Middle frontal gyrus (tissue), 1 donor: ENCODE data around the gene ETNK2.

Source experiments
- DNase-seq: peaks from one replicate; pipeline ENCODE4 v3.0.0-alpha.2; 2015; ENCODE audit warnings: low spot score; ENCODE audit errors: extremely low spot score

The ETNK2 gene

GRCh38 chr1:204149107-204149506, 2.7 kb downstream of the ETNK2 start:
- no peak for DNase-seq

- DNase-seq: no peak
Observed at GRCh38 chr1:204147406-204148383, 4.1 kb downstream of the ETNK2 start.

GRCh38 chr1:204146965-204147364, 4.9 kb downstream of the ETNK2 start:
- DNase-seq: no peak

- no peak for DNase-seq
Observed at GRCh38 chr1:204146309-204146708, 5.5 kb downstream of the ETNK2 start.

GRCh38 chr1:204145033-204145504, 6.8 kb downstream of the ETNK2 start:
- no peak for DNase-seq

GRCh38 chr1:204143276-204144041, 8.4 kb downstream of the ETNK2 start:
- DNase-seq: no peak

- no peak for DNase-seq
Observed at GRCh38 chr1:204142032-204142974, 9.5 kb downstream of the ETNK2 start.

- DNase-seq: no peak
Observed at GRCh38 chr1:204141131-204141530, 10.7 kb downstream of the ETNK2 start.

GRCh38 chr1:204139952-204140351, 11.9 kb downstream of the ETNK2 start:
- DNase-seq: no peak

- DNase-seq: no peak
Observed at GRCh38 chr1:204139088-204139487, 12.8 kb downstream of the ETNK2 start.

GRCh38 chr1:204136814-204137213, 15.0 kb downstream of the ETNK2 start:
- no peak for DNase-seq

GRCh38 chr1:204134103-204134502, 17.7 kb downstream of the ETNK2 start:
- no peak for DNase-seq

- no peak for DNase-seq
Observed at GRCh38 chr1:204132718-204133117, 19.1 kb downstream of the ETNK2 start.

GRCh38 chr1:204131978-204132377, 19.9 kb downstream of the ETNK2 start:
- no peak for DNase-seq

GRCh38 chr1:204130981-204131892, 20.6 kb downstream of the ETNK2 start:
- no peak for DNase-seq

- DNase-seq: no peak
Observed at GRCh38 chr1:204130178-204130577, 21.7 kb downstream of the ETNK2 start.

- no peak for DNase-seq
Observed at GRCh38 chr1:204128964-204129896, 22.6 kb downstream of the ETNK2 start.

GRCh38 chr1:204128464-204128963, 23.3 kb downstream of the ETNK2 start:
- no peak for DNase-seq
